ENCODE data around the gene PCDHA1. TPM values are rescaled to one million over a fixed set of nuclear protein-coding genes. Genes with fewer than 3 reads are reported as not detected.
A peak's percentile ranks its signal among the peaks of the same experiment; 100 is the strongest.

Gene PCDHA1
- total RNA-seq, 1 donor from 2014 or later: 5.3 TPM

DNA sequence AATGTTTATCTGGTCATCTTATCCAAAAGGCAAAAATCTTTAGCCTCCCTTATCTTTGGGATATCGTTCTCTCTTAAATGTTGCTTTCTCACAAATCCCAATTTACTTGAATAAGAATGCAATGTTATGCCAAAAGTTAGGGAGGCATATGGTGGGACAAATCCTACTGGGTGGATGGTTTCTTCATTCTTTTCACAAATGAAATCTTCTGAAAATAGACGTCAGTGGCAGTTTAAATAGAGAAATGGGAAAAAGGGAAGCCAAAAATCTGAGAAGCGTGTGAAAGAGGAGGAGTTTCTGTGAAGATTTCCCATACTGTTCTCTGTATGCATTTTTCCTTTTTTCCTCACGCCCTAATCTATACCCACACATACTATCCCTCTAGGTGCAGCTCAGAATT lies 137.7 kb downstream of the PCDHA1 start:
- no peak for DNase-seq (ENCODE audit: low spot score)

- DNase-seq (ENCODE audit: low spot score): no peak
Observed at GRCh38 chr5:140925806-140926442, 140.0 kb downstream of the PCDHA1 start, which contains the start of gene PCDHAC1. PCDHAC1 (plus strand) TSS chr5:140926299; CDS start chr5:140926893, 594 bp downstream.

GRCh38 chr5:140926443-140927227 lies 140.7 kb downstream of the PCDHA1 start:
- peak; percentile 71 for DNase-seq (ENCODE audit: low spot score)

GRCh38 chr5:140927228-140927573 lies 141.3 kb downstream of the PCDHA1 start:
- no peak for DNase-seq (ENCODE audit: low spot score)

GRCh38 chr5:140934964-140935606 lies 149.1 kb downstream of the PCDHA1 start:
- no peak for DNase-seq (ENCODE audit: low spot score)

GRCh38 chr5:140946578-140946977 lies 160.6 kb downstream of the PCDHA1 start:
- DNase-seq (ENCODE audit: low spot score): no peak

DNA sequence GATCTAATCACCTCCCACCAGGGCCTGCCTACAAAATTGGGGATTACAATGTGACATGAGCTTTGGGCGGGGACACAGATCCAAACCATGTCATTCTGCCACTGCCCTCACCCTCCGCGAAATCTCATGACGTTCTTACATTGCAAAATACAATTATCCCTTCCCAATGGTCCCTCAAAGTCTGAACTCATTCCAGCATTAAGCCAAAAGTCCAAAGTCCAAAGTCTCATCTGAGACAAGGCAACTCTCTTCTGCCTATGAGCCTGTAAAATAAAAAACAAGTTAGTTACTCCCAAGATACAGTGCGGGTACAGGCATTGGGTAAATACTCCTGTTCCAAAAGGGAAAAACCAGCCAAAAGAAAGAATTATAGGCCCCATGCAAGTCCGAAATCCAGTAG lies 165.7 kb downstream of the PCDHA1 start:
- DNase-seq (ENCODE audit: low spot score): no peak

DNA sequence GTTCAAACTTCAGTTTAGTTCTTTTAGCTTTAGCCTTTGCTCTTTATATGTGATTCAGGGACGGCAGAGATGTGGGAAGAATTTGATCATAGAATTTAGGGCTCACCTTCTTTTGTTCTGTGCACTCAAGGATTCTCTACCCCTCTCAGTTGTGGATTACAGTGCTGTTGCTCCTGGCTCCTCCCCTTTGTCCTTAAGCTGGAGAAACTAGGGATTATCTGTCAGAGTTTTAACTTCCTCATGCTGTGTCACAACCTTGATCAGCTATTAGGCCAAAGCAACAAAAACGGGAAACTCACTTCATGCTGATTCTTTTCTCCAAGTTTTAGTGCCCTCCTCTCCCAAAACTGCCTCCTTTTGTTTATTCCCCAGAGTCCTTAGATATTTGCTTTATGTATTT lies 167.3 kb downstream of the PCDHA1 start:
- no peak for DNase-seq (ENCODE audit: low spot score)

DNA sequence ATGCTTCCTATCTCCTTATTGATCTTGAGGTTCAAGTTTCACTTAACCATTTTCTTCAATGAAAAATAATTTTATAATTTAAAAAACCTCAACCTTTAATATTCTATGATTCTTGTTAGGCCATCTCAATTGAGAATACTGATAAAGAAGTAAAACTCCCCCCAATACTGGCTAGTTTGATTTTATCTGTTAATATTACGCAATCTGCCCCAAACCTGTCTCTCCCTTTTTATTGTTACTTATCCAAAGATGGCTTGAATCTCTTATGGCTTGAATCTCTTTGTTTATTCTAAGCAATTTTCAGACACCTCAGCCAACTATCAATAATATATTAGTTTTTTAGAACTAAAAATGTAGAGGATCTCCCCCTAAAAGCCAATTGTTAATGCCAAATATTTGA lies 176.2 kb downstream of the PCDHA1 start:
- DNase-seq (ENCODE audit: low spot score): no peak

DNA sequence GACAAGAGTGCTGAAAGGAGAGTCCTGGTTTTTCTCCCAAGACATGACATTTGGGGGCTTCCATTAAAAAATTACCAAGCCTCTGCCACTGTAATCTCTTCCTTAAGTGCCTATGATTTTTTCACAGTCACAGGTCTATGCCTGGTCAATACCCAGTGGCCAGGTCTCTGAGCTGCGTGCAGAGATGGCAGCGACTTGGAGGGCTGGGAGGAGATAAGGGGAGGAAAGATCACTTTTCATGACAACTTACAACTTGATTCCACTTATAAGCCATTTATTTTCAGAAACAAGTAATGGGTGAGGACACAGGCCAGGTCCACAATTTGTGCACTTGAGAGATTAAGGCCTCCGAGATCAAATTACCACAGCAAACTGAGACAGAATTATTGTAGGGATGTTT lies 178.4 kb downstream of the PCDHA1 start:
- DNase-seq (ENCODE audit: low spot score): no peak

GRCh38 chr5:140965905-140966292 lies 180.0 kb downstream of the PCDHA1 start:
- DNase-seq (ENCODE audit: low spot score): no peak

DNA sequence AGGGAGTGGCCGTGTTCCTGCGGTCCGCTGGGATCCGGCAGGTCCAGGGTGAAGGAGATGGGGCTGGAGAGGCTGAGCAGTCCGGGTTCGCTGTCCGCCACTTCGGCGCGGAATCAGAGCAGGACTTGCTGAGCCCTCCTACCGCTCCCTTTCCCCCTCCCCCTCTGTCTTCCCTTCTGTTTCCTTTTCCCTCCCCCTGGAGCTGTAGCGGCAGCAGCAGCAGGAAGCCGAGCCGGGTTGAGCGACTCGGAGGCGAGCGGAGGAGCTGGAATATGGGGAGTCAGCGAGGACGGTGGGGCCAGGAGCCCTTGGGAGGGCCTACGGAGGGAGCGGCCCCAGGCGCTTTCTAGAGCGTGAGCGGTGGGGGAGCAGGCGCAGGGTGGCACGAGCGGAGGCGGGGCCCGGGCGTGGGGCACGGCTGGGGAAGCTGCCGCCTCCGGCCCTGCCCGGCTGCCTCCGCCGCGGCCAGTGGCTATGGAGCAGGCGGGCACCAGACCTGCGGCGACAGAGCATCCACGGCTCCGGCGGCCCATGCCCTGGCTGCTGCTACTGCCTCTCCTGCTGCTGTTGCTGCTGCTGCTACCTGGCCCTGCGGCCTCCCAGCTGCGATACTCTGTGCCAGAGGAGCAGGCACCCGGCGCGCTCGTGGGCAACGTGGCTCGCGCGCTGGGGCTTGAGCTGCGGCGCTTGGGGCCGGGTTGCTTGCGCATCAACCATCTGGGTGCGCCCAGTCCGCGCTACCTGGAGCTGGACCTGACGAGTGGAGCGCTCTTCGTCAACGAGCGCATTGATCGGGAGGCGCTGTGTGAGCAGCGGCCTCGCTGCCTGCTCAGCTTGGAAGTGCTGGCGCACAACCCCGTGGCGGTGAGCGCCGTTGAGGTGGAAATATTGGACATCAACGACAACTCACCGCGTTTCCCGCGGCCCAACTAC lies 180.6 kb downstream of the PCDHA1 start, which contains the start of gene PCDHAC2:
TSS of gene PCDHAC2 (plus strand) at position 184 of the 933 bp plus-strand sequence. CDS start at position 475, 291 bp downstream.
- peak; percentile 87 for DNase-seq (ENCODE audit: low spot score)

- no peak for DNase-seq (ENCODE audit: low spot score)
Observed at GRCh38 chr5:140967226-140967893, 181.4 kb downstream of the PCDHA1 start.

GRCh38 chr5:140969880-140970279 lies 183.9 kb downstream of the PCDHA1 start:
- DNase-seq (ENCODE audit: low spot score): no peak

DNA sequence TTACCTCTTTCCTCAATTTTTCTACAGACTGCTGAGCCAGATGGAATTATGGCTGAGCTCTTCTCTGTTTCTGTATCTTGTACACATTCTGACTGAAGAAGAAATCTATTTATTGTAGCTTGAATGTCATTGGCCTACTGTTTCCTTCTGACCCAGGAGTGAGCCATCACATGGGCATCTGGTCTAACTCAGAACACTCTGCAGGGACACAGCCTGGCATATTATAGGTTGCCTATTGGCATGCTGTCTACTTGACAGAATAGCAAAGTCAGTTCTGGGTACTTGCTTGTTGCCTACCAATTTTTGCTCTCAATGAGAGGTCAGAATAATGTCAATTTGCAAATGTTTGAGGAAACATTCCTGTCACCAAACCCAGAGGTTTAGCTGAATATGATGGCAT lies 187.6 kb downstream of the PCDHA1 start:
- no peak for DNase-seq (ENCODE audit: low spot score)

- peak; percentile 71 for DNase-seq (ENCODE audit: low spot score)
Observed at GRCh38 chr5:140977003-140977402, 191.1 kb downstream of the PCDHA1 start.

DNA sequence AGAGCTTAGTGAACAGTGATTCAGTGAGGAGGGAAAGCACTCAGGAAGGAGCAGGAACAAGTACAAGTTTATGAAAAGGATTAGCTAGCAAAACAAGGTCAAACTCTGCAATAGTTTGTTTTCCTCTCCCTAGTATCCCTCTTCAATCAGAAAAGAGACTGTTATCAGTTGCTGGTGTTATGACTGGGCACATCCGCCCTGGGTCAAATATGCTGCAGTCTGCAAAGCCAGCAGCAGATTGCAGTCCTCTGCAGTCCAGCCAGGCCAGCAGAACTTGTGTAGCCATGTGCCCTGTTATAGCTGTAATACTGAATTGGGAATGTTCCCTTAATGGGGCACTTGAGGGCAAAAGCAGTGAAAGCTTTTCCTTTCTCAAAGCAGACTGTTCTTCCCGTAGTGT lies 192.3 kb downstream of the PCDHA1 start:
- peak; percentile 59 for DNase-seq (ENCODE audit: low spot score)

- DNase-seq (ENCODE audit: low spot score): no peak
Observed at GRCh38 chr5:140978983-140979382, 193.0 kb downstream of the PCDHA1 start.

GRCh38 chr5:140982083-140982716 lies 196.3 kb downstream of the PCDHA1 start:
- DNase-seq (ENCODE audit: low spot score): peak; percentile 31

DNA sequence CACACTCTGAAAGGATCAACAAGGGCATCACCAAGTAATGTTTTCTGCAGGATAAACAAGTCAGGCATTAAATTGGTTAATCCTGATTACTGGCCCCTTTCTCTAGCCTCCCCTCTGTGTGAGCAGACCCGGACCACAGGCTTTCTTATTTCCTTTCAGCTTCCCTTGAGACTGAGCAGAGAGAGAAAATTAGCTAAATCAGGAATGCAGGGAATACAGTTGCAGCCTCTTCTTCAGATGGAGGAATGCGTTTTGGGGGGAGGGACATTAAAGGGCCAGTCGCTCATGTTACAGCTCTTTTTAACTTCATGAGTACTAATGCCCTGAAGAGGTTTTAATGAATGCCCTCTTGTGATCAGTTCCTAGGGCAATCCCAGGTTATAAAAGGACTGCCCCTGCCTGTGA lies 200.2 kb downstream of the PCDHA1 start:
- peak; percentile 83 for DNase-seq (ENCODE audit: low spot score)
